Astrocyte (in vitro differentiated cells and primary cell): ENCODE data around the gene DIP2B. TPM values are rescaled to one million over a fixed set of nuclear protein-coding genes. Genes with fewer than 3 reads are reported as not detected.
A peak's percentile ranks its signal among the peaks of the same experiment; 100 is the strongest.

Experiments
- DNase-seq: peaks from one replicate; pipeline ENCODE4 v3.0.0-alpha.2; 2010; ENCODE audit warnings: low read depth
- FAIRE-seq: peaks from 2 replicates; lab custom pipeline; 2011; peaks lifted over from hg19 to GRCh38; lab: Jason Lieb, UNC
- H2AFZ ChIP-seq: 2 replicates; pipeline ENCODE4 v1.6.0; 2012; ENCODE audit warnings: low read depth, low read length, inconsistent platforms
- H3K27ac ChIP-seq: 2 replicates; pipeline ENCODE4 v1.5.1; 2011; ENCODE audit warnings: low read depth, low read length, inconsistent platforms
- H3K27me3 ChIP-seq: 2 replicates; pipeline ENCODE4 v1.6.0; 2011; ENCODE audit warnings: low read length, inconsistent platforms; ENCODE audit not compliant: insufficient read depth
- H3K36me3 ChIP-seq: 2 replicates; pipeline ENCODE4 v1.5.1; 2011; ENCODE audit warnings: low read length, inconsistent platforms; ENCODE audit not compliant: insufficient read depth
- H3K4me1 ChIP-seq: 2 replicates; pipeline ENCODE4 v1.5.1; 2011; ENCODE audit warnings: low read length, inconsistent platforms; ENCODE audit not compliant: insufficient read depth
- H3K4me2 ChIP-seq: 2 replicates; pipeline ENCODE4 v1.6.0; 2012; ENCODE audit warnings: low read length, inconsistent platforms
- H3K4me3 ChIP-seq: 2 replicates; pipeline ENCODE4 v1.5.1; 2011; ENCODE audit warnings: low read depth, mild to moderate bottlenecking, low read length, inconsistent platforms; ENCODE audit not compliant: insufficient read depth
- H3K79me2 ChIP-seq: 2 replicates; pipeline ENCODE4 v1.6.0; 2012; ENCODE audit warnings: mild to moderate bottlenecking, low read length, inconsistent platforms; ENCODE audit not compliant: insufficient read depth
- H3K9ac ChIP-seq: 2 replicates; pipeline ENCODE4 v1.6.0; 2012; ENCODE audit warnings: mild to moderate bottlenecking, low read length, inconsistent platforms
- H3K9me3 ChIP-seq: 2 replicates; pipeline ENCODE4 v1.5.1; 2012; ENCODE audit warnings: low read depth, mild to moderate bottlenecking, low read length, inconsistent platforms; ENCODE audit not compliant: insufficient read depth
- H4K20me1 ChIP-seq: 2 replicates; pipeline ENCODE4 v1.6.0; 2012; ENCODE audit warnings: low read length, inconsistent platforms; ENCODE audit not compliant: insufficient read depth
- H3K27ac Mint-ChIP-seq: one replicate; pipeline ENCODE4 v1.8.0; 2021; ENCODE audit warnings: mild to moderate bottlenecking, mixed read lengths; ENCODE audit not compliant: unreplicated experiment
- H3K27me3 Mint-ChIP-seq: one replicate; pipeline ENCODE4 v1.8.0; 2021; ENCODE audit warnings: low read depth, mixed read lengths; ENCODE audit not compliant: unreplicated experiment
- H3K36me3 Mint-ChIP-seq: one replicate; pipeline ENCODE4 v1.8.0; 2021; ENCODE audit warnings: low read depth, mixed read lengths; ENCODE audit not compliant: unreplicated experiment
- H3K4me1 Mint-ChIP-seq: one replicate; pipeline ENCODE4 v1.8.0; 2021; ENCODE audit warnings: low read depth, mixed read lengths; ENCODE audit not compliant: unreplicated experiment
- H3K4me3 Mint-ChIP-seq: one replicate; pipeline ENCODE4 v1.8.0; 2021; ENCODE audit warnings: mild to moderate bottlenecking, moderate library complexity, mixed read lengths; ENCODE audit not compliant: unreplicated experiment
- H3K9me3 Mint-ChIP-seq: one replicate; pipeline ENCODE4 v1.8.0; 2021; ENCODE audit warnings: mild to moderate bottlenecking, mixed read lengths; ENCODE audit not compliant: unreplicated experiment
- EZH2 ChIP-seq: IDR thresholded peaks from 2 replicates; pipeline ENCODE4 v1.6.1; 2012; ENCODE audit warnings: mild to moderate bottlenecking, low read length, inconsistent platforms; ENCODE audit not compliant: insufficient read depth
- total RNA-seq: library from RNA; stranded (reverse); gene quantifications from 2 replicates; pipeline ENCODE4 v1.2.1, GENCODE V29; 2021
- TF ChIP-seq, protein P1 (sequence below): IDR thresholded peaks from 2 replicates; pipeline ENCODE4 v1.5.1; 2011; ENCODE audit warnings: low read depth, mild to moderate bottlenecking, inconsistent platforms, low read length, moderate library complexity; ENCODE audit not compliant: insufficient read depth

The DIP2B gene
- total RNA-seq, 1 donor from 2014 or later: 53.2 TPM

DNA sequence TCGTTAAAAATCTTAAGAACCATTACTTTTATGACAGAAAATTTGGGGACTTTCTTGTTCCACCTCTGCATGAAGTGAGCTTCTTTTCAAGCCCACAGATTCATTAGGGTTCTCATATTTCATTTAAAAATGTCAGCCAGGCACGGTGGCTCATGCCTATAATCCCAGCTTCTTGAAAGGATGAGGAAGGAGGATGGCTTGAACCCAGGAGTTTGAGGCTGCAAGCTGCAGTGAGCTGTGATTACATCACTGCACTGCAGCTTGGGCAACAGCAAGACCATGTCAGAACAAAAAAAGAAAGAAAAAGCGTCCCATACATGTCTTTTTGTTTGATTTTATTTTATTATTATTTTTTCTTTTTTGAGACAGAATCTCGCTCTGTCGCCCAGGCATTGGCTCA, 215.7 kb downstream of the DIP2B start:
- H3K9ac ChIP-seq: no peak overlapping the region
- H4K20me1 ChIP-seq: no peaks in the 10 kb centered on the region
- H3K27ac ChIP-seq: no peak overlapping the region
- H3K27me3 Mint-ChIP-seq: no peaks in the 10 kb centered on the region
- H3K4me3 ChIP-seq: no peak overlapping the region
- H3K4me3 Mint-ChIP-seq: no peak overlapping the region
- no peak overlapping the region for H3K27ac Mint-ChIP-seq
- H3K36me3 ChIP-seq: peaks cover 46% of the 10 kb centered on the region
- TF ChIP-seq, protein P1, sequence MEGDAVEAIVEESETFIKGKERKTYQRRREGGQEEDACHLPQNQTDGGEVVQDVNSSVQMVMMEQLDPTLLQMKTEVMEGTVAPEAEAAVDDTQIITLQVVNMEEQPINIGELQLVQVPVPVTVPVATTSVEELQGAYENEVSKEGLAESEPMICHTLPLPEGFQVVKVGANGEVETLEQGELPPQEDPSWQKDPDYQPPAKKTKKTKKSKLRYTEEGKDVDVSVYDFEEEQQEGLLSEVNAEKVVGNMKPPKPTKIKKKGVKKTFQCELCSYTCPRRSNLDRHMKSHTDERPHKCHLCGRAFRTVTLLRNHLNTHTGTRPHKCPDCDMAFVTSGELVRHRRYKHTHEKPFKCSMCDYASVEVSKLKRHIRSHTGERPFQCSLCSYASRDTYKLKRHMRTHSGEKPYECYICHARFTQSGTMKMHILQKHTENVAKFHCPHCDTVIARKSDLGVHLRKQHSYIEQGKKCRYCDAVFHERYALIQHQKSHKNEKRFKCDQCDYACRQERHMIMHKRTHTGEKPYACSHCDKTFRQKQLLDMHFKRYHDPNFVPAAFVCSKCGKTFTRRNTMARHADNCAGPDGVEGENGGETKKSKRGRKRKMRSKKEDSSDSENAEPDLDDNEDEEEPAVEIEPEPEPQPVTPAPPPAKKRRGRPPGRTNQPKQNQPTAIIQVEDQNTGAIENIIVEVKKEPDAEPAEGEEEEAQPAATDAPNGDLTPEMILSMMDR: no peak
- TF ChIP-seq EZH2: no peak
- no peak overlapping the region for H3K4me2 ChIP-seq
- no peak for DNase-seq
- H2AFZ ChIP-seq: no peak overlapping the region
- no peaks in the 10 kb centered on the region for H3K9me3 Mint-ChIP-seq
- H3K79me2 ChIP-seq: no peaks in the 10 kb centered on the region
- no peaks in the 10 kb centered on the region for H3K9me3 ChIP-seq
- H3K4me1 Mint-ChIP-seq: peaks cover 4% of the 10 kb centered on the region
- FAIRE-seq: no peak
- no peaks in the 10 kb centered on the region for H3K27me3 ChIP-seq
- no peaks in the 10 kb centered on the region for H3K4me1 ChIP-seq
- peaks cover 16% of the 10 kb centered on the region for H3K36me3 Mint-ChIP-seq

- Histone ChIP-seq H3K27me3 (no peaks in the 10 kb centered on the region), H3K9me3 (no peaks in the 10 kb centered on the region), H3K4me2 (no peak overlapping the region), H4K20me1 (no peaks in the 10 kb centered on the region), H3K36me3 (peaks cover 53% of the 10 kb centered on the region), H3K4me3 (no peak overlapping the region), H3K79me2 (no peaks in the 10 kb centered on the region), H3K9ac (no peak overlapping the region), H2AFZ (no peak overlapping the region), H3K4me1 (no peaks in the 10 kb centered on the region), H3K27ac (no peak overlapping the region)
- no peak for FAIRE-seq
- H3K4me3 Mint-ChIP-seq: no peak overlapping the region
- no peak overlapping the region for H3K27ac Mint-ChIP-seq
- TF ChIP-seq EZH2: no peak
- TF ChIP-seq, protein P1: no peak
- peaks cover 19% of the 10 kb centered on the region for H3K36me3 Mint-ChIP-seq
- DNase-seq: no peak
- no peaks in the 10 kb centered on the region for H3K27me3 Mint-ChIP-seq
- H3K9me3 Mint-ChIP-seq: no peaks in the 10 kb centered on the region
- peaks cover 4% of the 10 kb centered on the region for H3K4me1 Mint-ChIP-seq
These were observed 219.1 kb downstream of the DIP2B start for GRCh38 chr12:50723865-50724264.

GRCh38 chr12:50725011-50725942, 220.5 kb downstream of the DIP2B start:
- no peak overlapping the region for H2AFZ ChIP-seq
- no peak for TF ChIP-seq EZH2
- TF ChIP-seq, protein P1: no peak
- H3K4me1 Mint-ChIP-seq: peaks cover 1% of the 10 kb centered on the region
- DNase-seq (peak; percentile 33), FAIRE-seq (no peak)
- no peaks in the 10 kb centered on the region for H3K79me2 ChIP-seq
- H3K27ac Mint-ChIP-seq: no peak overlapping the region
- H3K9ac ChIP-seq: no peak overlapping the region
- H3K4me2 ChIP-seq: no peak overlapping the region
- H3K9me3 ChIP-seq: no peaks in the 10 kb centered on the region
- no peak overlapping the region for H3K4me3 Mint-ChIP-seq
- no peaks in the 10 kb centered on the region for H3K4me1 ChIP-seq
- H3K27ac ChIP-seq: no peak overlapping the region
- peaks cover 53% of the 10 kb centered on the region for H3K36me3 ChIP-seq
- H3K9me3 Mint-ChIP-seq: no peaks in the 10 kb centered on the region
- H3K36me3 Mint-ChIP-seq: peaks cover 19% of the 10 kb centered on the region
- no peak overlapping the region for H3K4me3 ChIP-seq
- H3K27me3 Mint-ChIP-seq: no peaks in the 10 kb centered on the region
- no peaks in the 10 kb centered on the region for H4K20me1 ChIP-seq
- H3K27me3 ChIP-seq: no peaks in the 10 kb centered on the region
